CD4-positive, alpha-beta T cell treated with Interleukin-1 beta for 1 hour (primary cell): ENCODE measurements around the gene KIF1B.

Experiments used
- DNase-seq, 2 donors: peaks; one replicate each; pipeline ENCODE4 v3.0.0-alpha.2; 2020 to 2022

The KIF1B gene, protein sequence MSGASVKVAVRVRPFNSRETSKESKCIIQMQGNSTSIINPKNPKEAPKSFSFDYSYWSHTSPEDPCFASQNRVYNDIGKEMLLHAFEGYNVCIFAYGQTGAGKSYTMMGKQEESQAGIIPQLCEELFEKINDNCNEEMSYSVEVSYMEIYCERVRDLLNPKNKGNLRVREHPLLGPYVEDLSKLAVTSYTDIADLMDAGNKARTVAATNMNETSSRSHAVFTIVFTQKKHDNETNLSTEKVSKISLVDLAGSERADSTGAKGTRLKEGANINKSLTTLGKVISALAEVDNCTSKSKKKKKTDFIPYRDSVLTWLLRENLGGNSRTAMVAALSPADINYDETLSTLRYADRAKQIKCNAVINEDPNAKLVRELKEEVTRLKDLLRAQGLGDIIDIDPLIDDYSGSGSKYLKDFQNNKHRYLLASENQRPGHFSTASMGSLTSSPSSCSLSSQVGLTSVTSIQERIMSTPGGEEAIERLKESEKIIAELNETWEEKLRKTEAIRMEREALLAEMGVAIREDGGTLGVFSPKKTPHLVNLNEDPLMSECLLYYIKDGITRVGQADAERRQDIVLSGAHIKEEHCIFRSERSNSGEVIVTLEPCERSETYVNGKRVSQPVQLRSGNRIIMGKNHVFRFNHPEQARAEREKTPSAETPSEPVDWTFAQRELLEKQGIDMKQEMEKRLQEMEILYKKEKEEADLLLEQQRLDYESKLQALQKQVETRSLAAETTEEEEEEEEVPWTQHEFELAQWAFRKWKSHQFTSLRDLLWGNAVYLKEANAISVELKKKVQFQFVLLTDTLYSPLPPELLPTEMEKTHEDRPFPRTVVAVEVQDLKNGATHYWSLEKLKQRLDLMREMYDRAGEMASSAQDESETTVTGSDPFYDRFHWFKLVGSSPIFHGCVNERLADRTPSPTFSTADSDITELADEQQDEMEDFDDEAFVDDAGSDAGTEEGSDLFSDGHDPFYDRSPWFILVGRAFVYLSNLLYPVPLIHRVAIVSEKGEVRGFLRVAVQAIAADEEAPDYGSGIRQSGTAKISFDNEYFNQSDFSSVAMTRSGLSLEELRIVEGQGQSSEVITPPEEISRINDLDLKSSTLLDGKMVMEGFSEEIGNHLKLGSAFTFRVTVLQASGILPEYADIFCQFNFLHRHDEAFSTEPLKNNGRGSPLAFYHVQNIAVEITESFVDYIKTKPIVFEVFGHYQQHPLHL (N-terminal part only)

DNA sequence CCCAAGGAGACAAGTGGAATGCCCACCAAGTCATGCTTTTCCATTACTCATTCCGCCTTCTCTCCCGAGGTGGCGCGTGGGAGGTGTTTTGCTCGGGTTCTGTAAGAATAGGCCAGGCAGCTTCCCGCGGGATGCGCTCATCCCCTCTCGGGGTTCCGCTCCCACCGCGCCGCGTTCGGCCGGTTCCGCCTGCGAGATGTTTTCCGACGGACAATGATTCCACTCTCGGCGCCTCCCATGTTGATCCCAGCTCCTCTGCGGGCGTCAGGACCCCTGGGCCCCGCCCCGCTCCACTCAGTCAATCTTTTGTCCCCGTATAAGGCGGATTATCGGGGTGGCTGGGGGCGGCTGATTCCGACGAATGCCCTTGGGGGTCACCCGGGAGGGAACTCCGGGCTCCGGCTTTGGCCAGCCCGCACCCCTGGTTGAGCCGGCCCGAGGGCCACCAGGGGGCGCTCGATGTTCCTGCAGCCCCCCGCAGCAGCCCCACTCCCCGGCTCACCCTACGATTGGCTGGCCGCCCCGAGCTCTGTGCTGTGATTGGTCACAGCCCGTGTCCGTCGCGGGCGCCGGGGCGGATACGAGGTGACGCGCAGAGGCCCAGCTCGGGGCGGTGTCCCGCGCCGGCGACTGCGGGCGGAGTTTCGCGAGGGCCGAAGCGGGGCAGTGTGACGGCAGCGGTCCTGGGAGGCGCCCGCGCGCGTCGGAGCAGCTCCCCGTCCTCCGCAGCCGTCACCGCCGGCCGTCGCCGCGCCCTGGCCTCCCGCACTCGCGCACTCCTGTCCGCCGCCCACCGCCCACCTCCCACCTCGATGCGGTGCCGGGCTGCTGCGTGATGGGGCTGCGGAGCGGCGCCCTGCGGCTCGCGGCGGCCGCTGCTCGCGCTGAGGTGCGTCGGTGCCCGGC, at the start of gene KIF1B:
Gene KIF1B (plus strand): TSS at position 666 of the 906 bp plus-strand sequence. CDS start 21,759 bp downstream, outside the sequence.
- peak; percentile 97 to 98 for DNase-seq

- no peak for DNase-seq
Observed at GRCh38 chr1:10160907-10161490, 49.4 kb upstream of the KIF1B start.

GRCh38 chr1:10161541-10162290, 48.7 kb upstream of the KIF1B start:
- DNase-seq: no peak

DNA sequence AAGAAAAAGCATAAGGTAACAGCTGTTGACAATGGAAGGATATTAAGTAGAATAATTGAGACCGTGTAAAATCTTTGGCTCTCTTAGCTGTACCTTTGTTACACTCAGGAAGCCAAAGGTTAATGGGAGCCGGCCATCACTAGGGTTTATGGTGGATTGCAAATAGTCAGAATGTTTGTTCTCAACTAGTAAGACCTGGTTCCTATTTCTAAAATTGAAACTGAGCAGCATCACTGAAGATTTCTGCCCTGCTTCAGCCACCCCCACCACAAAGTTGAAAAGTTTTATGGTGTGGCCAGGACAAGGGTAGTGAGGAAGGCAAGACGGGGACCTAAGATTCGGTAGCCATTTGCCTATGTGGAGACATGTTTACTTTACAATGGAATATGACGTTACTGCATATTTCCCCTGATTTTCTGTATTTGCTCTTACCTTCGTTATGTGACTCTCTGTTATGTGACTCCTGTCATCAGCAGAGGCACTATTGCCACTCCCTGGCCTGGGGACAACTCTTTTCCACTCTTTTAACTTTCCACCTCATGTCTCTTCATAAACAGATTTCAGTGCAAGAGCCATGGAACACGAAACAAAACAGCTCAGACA, 41.4 kb upstream of the KIF1B start:
- no peak for DNase-seq

DNA sequence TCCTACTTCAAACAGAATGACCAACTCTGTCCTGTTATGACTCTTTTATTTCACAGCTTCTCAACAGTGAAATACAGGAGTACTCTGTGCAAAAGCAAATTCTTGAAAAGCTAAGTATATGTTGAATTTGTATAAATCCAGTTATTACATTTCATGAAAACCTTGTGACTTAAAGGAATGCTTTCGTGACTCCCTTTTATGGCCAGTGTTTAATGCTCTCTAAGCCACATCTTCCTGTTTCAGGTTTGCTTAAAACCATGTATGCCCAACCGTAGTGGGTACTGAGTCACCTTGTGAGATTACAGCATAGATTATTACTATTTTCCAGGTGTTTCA, 40.2 kb upstream of the KIF1B start:
- no peak for DNase-seq

DNA sequence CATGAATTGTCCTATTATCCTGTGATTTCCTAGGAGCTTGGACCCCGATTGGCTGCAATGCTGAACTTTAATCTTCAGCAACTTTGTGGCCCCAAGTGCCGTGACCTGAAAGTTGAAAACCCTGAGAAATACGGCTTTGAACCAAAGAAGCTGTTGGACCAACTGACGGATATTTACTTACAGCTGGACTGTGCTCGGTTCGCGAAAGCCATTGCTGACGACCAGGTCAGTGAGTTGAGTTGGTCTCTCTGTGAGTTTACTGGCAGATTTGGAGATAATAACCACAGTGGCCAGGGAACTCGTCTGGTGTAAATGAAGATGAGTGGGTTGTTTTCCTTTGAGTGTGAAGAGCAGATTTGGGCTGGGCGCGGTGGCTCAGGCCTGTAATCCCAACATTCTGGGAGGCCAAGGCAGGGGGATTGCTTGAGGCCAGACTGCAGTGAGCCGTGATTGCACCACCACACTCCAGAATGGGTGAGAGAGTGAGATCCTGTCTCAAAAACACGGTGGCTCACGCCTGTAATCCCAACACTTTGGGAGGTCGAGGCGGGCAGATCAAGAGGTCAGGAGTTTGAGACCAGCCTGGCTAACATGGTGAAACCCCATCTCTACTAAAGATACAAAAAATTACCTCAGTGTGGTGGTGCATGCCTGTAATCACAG, 39.1 kb upstream of the KIF1B start:
- DNase-seq: no peak

GRCh38 chr1:10171995-10172669, 38.2 kb upstream of the KIF1B start:
- no peak for DNase-seq

DNA sequence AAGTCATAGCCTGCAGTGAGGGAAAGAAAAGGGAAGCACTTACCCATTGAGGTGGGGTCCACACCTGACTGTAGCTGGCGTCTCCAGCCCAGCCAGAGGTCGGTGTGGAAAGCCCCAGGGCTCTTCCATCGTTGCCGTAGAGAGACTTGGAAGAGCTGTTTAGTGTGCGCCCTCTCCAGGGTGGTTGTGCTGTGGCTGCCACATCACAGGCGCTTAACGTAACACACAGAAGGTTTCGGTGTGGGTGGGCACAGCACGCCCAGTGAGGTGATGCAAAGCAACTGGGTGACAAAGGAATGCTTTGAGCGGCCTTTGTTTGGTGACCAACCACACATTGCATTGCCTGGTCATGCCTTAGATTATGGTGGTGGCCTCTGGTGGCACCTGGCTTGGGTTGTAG, 36.8 kb upstream of the KIF1B start:
- peak in 1 of 2 donors; percentile 3 for DNase-seq

DNA sequence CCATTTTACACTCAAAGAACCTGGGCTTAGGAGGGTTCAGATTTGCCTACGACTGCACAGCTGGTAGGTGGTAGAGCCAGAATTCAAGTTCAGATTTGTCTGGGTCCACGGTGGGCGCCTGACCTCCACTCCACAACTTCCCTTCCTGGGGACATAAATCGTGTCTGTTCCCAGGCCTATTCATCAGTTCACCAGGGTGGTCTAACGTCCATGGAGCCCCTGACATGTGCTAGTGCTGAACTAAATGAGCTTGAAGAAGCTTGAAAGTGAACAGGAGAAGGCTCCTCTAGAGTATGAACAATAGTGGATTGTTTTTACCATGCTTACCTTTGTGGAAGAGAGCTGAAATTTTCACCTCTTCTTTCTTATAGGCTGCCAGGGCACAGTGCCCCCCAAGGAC, 32.5 kb upstream of the KIF1B start:
- DNase-seq: no peak

GRCh38 chr1:10178597-10179405, 31.6 kb upstream of the KIF1B start:
- no peak for DNase-seq

DNA sequence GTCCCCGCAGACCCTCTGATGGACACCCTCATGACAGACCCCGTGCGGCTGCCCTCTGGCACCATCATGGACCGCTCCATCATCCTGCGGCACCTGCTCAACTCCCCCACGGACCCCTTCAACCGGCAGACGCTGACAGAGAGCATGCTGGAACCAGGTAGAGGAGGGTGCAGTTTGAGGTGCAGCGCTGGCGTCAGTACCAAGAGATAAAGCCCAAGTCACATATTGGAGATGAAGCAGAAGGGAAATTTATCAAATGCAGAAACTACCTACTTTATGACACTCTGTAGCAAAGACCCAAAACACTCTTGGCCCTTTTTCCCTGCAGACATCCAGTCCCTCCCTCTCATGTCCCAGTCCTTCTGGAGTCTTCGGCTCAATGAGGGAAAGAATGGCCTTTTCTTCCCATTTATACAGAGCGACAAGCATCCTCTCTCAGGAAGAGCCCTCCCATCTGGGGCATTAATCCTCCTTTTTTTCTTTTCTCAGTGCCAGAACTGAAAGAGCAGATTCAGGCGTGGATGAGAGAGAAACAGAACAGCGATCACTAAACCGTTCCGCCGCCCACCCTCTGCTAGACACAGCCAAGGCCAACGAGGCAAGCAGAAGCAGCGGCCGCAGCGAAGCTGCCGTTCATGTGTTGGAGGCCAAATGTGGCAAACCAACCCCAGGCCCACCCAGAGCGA, 30.8 kb upstream of the KIF1B start:
- no peak for DNase-seq

DNA sequence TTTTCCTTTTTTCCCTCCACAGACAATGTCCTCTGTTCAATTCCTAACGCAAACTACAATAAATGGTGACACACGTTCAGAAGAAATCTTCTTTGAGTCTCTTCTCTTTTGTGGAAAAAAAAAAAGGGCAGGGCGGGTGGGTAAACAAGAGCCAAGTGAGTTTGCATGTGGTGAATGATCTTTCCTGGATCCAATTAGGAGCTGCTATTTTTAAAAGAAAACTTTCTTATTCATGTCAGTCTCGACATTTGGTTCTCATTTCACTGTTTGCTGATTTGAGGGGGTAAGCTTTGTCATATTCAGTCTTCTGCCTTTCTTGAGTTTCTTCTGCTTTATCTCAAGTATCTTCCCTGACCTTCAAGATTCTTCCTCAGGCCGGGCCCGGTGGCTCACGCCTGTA, 29.2 kb upstream of the KIF1B start:
- no peak for DNase-seq

GRCh38 chr1:10185759-10186158, 24.6 kb upstream of the KIF1B start:
- DNase-seq: no peak

DNA sequence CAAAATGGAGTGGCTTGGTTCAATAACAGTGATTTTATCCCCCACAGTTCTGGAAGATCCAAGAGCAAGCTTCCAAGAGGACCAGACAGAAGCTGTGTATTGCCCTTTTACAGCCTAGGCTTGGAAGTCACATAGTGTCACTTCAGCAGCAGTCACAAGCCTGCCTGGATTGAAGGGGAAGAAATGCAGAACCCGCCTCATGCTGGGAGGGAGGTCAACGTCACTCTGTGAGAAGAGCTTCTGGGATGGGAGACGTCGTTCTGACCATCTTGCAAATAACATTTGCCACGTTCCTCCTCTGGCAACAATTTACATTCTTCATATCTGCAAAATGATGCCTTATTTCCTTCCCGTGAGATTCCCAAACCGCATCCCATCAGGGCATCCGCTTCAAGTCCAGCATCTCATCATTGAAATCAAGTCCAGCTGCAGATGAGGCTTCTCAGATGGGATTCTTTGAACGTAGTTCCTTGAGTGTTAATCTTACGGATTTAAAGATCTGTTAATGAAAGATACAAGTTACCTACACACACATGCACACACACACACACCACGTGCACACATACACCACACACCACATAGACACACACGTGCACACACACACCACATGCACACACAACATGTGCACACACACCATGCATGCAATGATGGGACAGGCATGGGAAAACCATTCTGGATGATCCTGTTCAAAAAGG, 23.9 kb upstream of the KIF1B start:
- DNase-seq: no peak

DNA sequence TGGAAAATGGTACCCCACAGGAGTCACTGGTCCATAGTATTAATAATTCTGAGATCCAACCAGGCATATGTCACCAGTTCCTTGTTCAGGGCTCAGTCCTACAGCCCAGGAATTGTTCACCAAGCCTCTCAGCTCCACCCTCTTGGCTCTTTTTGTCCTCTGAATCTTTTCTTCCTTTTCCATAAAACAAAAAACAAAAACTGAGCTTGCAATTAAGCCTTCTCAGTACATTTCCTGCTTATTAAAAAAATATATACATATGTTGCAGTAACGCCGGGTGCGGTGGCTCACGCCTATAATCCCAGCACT, 23.4 kb upstream of the KIF1B start:
- DNase-seq: no peak

GRCh38 chr1:10188133-10188650, 22.2 kb upstream of the KIF1B start:
- no peak for DNase-seq

GRCh38 chr1:10189659-10190058, 20.7 kb upstream of the KIF1B start:
- peak in 1 of 2 donors; percentile 4 for DNase-seq
